GM23338 (cell line): Measurements from ENCODE around the gene TEX35. TPM values are rescaled to one million over a fixed set of nuclear protein-coding genes. Genes with fewer than 3 reads are reported as not detected.

Experiments used
- ATAC-seq: fragments of 200-7000 bp; cut with Tn5 transposase; 3 replicates; pipeline ENCODE4 v1.9.1; 2020
- DNase-seq: peaks from one replicate; pipeline ENCODE4 v3.0.0-alpha.2; 2015; ENCODE audit warnings: low spot score
- H2AFZ ChIP-seq: fragments of 200-600 bp; sonication (generic); 2 replicates; pipeline ENCODE4 v1.8.0; 2016; ENCODE audit warnings: antibody characterized with exemption, mild to moderate bottlenecking, moderate library complexity
- H3F3A ChIP-seq: fragments of 200-600 bp; sonication (generic); replicated peaks from 2 replicates; pipeline ENCODE4 v1.8.0; 2017; ENCODE audit warnings: antibody characterized with exemption, mixed run types, low read depth
- H3K27ac ChIP-seq: fragments of 200-600 bp; sonication (generic); 2 replicates; pipeline ENCODE4 v1.6.1; 2016; ENCODE audit warnings: low read depth
- H3K27me3 ChIP-seq: fragments of 200-600 bp; sonication (generic); 2 replicates; pipeline ENCODE4 v1.8.0; 2016; ENCODE audit warnings: mild to moderate bottlenecking, mixed run types, moderate library complexity; ENCODE audit not compliant: insufficient read depth
- H3K36me3 ChIP-seq: fragments of 200-600 bp; sonication (generic); 2 replicates; pipeline ENCODE4 v1.8.0; 2016; ENCODE audit warnings: mild to moderate bottlenecking; ENCODE audit not compliant: insufficient read depth
- H3K4me1 ChIP-seq: fragments of 200-600 bp; sonication (generic); 2 replicates; pipeline ENCODE4 v1.8.0; 2016; ENCODE audit warnings: mild to moderate bottlenecking, moderate library complexity; ENCODE audit not compliant: insufficient read depth
- H3K4me2 ChIP-seq: fragments of 200-600 bp; sonication (generic); 2 replicates; pipeline ENCODE4 v1.7.1; 2017; ENCODE audit warnings: mixed run types
- H3K4me3 ChIP-seq: fragments of 200-600 bp; sonication (generic); 2 replicates; pipeline ENCODE4 v1.6.1; 2016; ENCODE audit warnings: mixed run types
- H3K79me2 ChIP-seq: fragments of 200-600 bp; sonication (generic); replicated peaks from 2 replicates; pipeline ENCODE4 v1.8.0; 2017; ENCODE audit warnings: mild to moderate bottlenecking; ENCODE audit not compliant: insufficient read depth
- H3K9me2 ChIP-seq: fragments of 200-600 bp; sonication (generic); 2 replicates; pipeline ENCODE4 v1.8.0; 2017; ENCODE audit not compliant: insufficient read depth
- H4K20me1 ChIP-seq: fragments of 200-600 bp; sonication (generic); replicated peaks from 2 replicates; pipeline ENCODE4 v1.8.0; 2017; ENCODE audit warnings: mild to moderate bottlenecking; ENCODE audit not compliant: insufficient read depth
- H3K27ac Mint-ChIP-seq: 2 replicates; pipeline ENCODE4 v1.8.0; 2020; ENCODE audit warnings: inconsistent platforms, mild to moderate bottlenecking, moderate library complexity, mixed read lengths
- H3K27me3 Mint-ChIP-seq: 3 replicates; pipeline ENCODE4 v1.8.0; 2022; ENCODE audit warnings: low read depth, mild to moderate bottlenecking, moderate library complexity, mixed read lengths, inconsistent platforms; ENCODE audit not compliant: insufficient read depth, poor library complexity
- H3K36me3 Mint-ChIP-seq: 3 replicates; pipeline ENCODE4 v1.8.0; 2021; ENCODE audit warnings: low read depth, mild to moderate bottlenecking, inconsistent platforms, moderate library complexity, mixed read lengths
- H3K4me1 Mint-ChIP-seq: 3 replicates; pipeline ENCODE4 v1.8.0; 2020; ENCODE audit warnings: mild to moderate bottlenecking, inconsistent platforms, mixed read lengths
- H3K4me3 Mint-ChIP-seq: 3 replicates; pipeline ENCODE4 v1.8.0; 2021; ENCODE audit warnings: moderate library complexity, mild to moderate bottlenecking, inconsistent platforms, mixed read lengths
- H3K9me3 Mint-ChIP-seq: 3 replicates; pipeline ENCODE4 v1.8.0; 2020; ENCODE audit warnings: moderate library complexity, mild to moderate bottlenecking, inconsistent platforms, mixed read lengths
- CREB1 ChIP-seq: fragments of 250-450 bp; sonication (Bioruptor Pico); IDR thresholded peaks from 2 replicates; pipeline ENCODE4 v1.5.0; 2020; ENCODE audit warnings: low read depth, mild to moderate bottlenecking, moderate library complexity
- ETS1 ChIP-seq: IDR thresholded peaks from 2 replicates; pipeline ENCODE4 v1.6.1; 2016; ENCODE audit warnings: antibody characterized with exemption
- EZH2 ChIP-seq: fragments of 200-600 bp; sonication (generic); IDR thresholded peaks from one replicate; pipeline ENCODE4 v1.8.0; 2017; ENCODE audit warnings: antibody characterized with exemption, mild to moderate bottlenecking, low read depth; ENCODE audit not compliant: unreplicated experiment
- EZH2phosphoT487 ChIP-seq: fragments of 200-600 bp; sonication (generic); IDR thresholded peaks from one replicate; pipeline ENCODE4 v1.8.1; 2018; ENCODE audit warnings: antibody characterized with exemption; ENCODE audit not compliant: unreplicated experiment
- JUNB ChIP-seq: IDR thresholded peaks from one replicate; pipeline ENCODE4 v1.6.1; 2016; ENCODE audit warnings: antibody characterized with exemption; ENCODE audit not compliant: unreplicated experiment
- NANOG ChIP-seq: IDR thresholded peaks from 2 replicates; pipeline ENCODE4 v1.6.1; 2016; ENCODE audit warnings: antibody characterized with exemption, borderline replicate concordance
- POLR2AphosphoS5 ChIP-seq: IDR thresholded peaks from 2 replicates; pipeline ENCODE4 v1.6.1; 2016; ENCODE audit warnings: antibody characterized with exemption, low read depth
- STAT1 ChIP-seq: IDR thresholded peaks from one replicate; pipeline ENCODE4 v1.6.1; 2016; ENCODE audit warnings: antibody characterized with exemption; ENCODE audit not compliant: unreplicated experiment
- ZNF114 ChIP-seq: fragments of 250-450 bp; sonication (Bioruptor Pico); IDR thresholded peaks from 2 replicates; pipeline ENCODE4 v1.5.0; 2020; ENCODE audit warnings: mild to moderate bottlenecking, moderate library complexity
- ZNF331 ChIP-seq: fragments of 250-450 bp; sonication (Bioruptor Pico); IDR thresholded peaks from 2 replicates; pipeline ENCODE4 v1.5.0; 2020; ENCODE audit warnings: low read depth, mild to moderate bottlenecking, moderate library complexity
- ZNF462 ChIP-seq: fragments of 250-450 bp; sonication (Bioruptor Pico); IDR thresholded peaks from 2 replicates; pipeline ENCODE4 v1.5.0; 2020; ENCODE audit warnings: mild to moderate bottlenecking, moderate library complexity
- polyA plus RNA-seq: library from polyadenylated mRNA; unstranded; fragments of >200 nt; fragmentation: Nextera tagmentation; extraction: Ambion mirVana; gene quantifications from 2 replicates; pipeline ENCODE4 v1.2.1, GENCODE V29; 2016
- total RNA-seq: library from RNA; depleted of rRNA; stranded (reverse); fragments of >200 nt; shearing (Covaris generic); gene quantifications from 2 replicates; pipeline ENCODE4 v1.2.3, GENCODE V29; 2014
- TF ChIP-seq, protein P1 (sequence below), 2 experiments: fragments of 200-600 bp in 1 of 2; sonication (generic) in 1 of 2; conservative IDR thresholded peaks; 2 replicates each; pipeline versions ENCODE4 v1.5.1 to v1.6.1; 2016 to 2017; ENCODE audit warnings: antibody characterized with exemption in 2 of 2, low read depth in 2 of 2, mild to moderate bottlenecking in 2 of 2, moderate library complexity in 1 of 2
- TF ChIP-seq, protein P2 (sequence below): IDR thresholded peaks from one replicate; pipeline ENCODE4 v1.6.1; 2018; ENCODE audit warnings: antibody characterized with exemption; ENCODE audit not compliant: unreplicated experiment

The TEX35 gene
- total and polyA plus RNA-seq, 2 experiments from 2014 or later, result not detected

GRCh38 chr1:178506669-178507068 is 6.2 kb upstream of the TEX35 start:
- no peaks in the 10 kb centered on the region; the same call in 1 of the 2 replicates for H3K9me2 ChIP-seq
- no peaks in the 10 kb centered on the region for H3F3A ChIP-seq
- no peak overlapping the region for H2AFZ ChIP-seq
- no peaks in the 10 kb centered on the region for H3K79me2 ChIP-seq
- no peaks in the 10 kb centered on the region for H3K9me3 Mint-ChIP-seq
- H3K4me1 ChIP-seq, result no peaks in the 10 kb centered on the region
- no peaks in the 10 kb centered on the region for H3K36me3 Mint-ChIP-seq
- no peak for DNase-seq
- no peak overlapping the region for H3K4me3 ChIP-seq
- H3K36me3 ChIP-seq, result no peaks in the 10 kb centered on the region
- ATAC-seq, result no peak
- peaks cover 3% of the 10 kb centered on the region for H3K4me1 Mint-ChIP-seq
- no peaks in the 10 kb centered on the region for H3K27me3 ChIP-seq
- no peak overlapping the region for H3K4me2 ChIP-seq
- H3K27ac Mint-ChIP-seq, result no peak overlapping the region
- no peak overlapping the region for H3K4me3 Mint-ChIP-seq
- H3K27me3 Mint-ChIP-seq, result peaks cover 4% of the 10 kb centered on the region
- TF ChIP-seq CREB1 (no peak), POLR2AphosphoS5 (no peak), ZNF331 (CRISPR knock-in tag) (no peak), EZH2 (no peak), STAT1 (no peak), EZH2phosphoT487 (no peak), NANOG (no peak), ZNF114 (no peak), ETS1 (no peak), JUNB (no peak), ZNF462 (CRISPR knock-in tag) (no peak)
- TF ChIP-seq, protein P1, sequence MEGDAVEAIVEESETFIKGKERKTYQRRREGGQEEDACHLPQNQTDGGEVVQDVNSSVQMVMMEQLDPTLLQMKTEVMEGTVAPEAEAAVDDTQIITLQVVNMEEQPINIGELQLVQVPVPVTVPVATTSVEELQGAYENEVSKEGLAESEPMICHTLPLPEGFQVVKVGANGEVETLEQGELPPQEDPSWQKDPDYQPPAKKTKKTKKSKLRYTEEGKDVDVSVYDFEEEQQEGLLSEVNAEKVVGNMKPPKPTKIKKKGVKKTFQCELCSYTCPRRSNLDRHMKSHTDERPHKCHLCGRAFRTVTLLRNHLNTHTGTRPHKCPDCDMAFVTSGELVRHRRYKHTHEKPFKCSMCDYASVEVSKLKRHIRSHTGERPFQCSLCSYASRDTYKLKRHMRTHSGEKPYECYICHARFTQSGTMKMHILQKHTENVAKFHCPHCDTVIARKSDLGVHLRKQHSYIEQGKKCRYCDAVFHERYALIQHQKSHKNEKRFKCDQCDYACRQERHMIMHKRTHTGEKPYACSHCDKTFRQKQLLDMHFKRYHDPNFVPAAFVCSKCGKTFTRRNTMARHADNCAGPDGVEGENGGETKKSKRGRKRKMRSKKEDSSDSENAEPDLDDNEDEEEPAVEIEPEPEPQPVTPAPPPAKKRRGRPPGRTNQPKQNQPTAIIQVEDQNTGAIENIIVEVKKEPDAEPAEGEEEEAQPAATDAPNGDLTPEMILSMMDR (conservative IDR thresholded peaks at IDR 0.05; ENCODE audit: low read depth in 2 of 2), result no peak
- TF ChIP-seq, protein P2, sequence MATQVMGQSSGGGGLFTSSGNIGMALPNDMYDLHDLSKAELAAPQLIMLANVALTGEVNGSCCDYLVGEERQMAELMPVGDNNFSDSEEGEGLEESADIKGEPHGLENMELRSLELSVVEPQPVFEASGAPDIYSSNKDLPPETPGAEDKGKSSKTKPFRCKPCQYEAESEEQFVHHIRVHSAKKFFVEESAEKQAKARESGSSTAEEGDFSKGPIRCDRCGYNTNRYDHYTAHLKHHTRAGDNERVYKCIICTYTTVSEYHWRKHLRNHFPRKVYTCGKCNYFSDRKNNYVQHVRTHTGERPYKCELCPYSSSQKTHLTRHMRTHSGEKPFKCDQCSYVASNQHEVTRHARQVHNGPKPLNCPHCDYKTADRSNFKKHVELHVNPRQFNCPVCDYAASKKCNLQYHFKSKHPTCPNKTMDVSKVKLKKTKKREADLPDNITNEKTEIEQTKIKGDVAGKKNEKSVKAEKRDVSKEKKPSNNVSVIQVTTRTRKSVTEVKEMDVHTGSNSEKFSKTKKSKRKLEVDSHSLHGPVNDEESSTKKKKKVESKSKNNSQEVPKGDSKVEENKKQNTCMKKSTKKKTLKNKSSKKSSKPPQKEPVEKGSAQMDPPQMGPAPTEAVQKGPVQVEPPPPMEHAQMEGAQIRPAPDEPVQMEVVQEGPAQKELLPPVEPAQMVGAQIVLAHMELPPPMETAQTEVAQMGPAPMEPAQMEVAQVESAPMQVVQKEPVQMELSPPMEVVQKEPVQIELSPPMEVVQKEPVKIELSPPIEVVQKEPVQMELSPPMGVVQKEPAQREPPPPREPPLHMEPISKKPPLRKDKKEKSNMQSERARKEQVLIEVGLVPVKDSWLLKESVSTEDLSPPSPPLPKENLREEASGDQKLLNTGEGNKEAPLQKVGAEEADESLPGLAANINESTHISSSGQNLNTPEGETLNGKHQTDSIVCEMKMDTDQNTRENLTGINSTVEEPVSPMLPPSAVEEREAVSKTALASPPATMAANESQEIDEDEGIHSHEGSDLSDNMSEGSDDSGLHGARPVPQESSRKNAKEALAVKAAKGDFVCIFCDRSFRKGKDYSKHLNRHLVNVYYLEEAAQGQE, result no peak
- no peaks in the 10 kb centered on the region for H4K20me1 ChIP-seq
- no peak overlapping the region for H3K27ac ChIP-seq
